IMR-90 (cell line): ENCODE measurements around the gene CHRNA10. TPM values are rescaled to one million over a fixed set of nuclear protein-coding genes. Genes with fewer than 3 reads are reported as not detected.

Source experiments
- ATAC-seq: fragments of 200-7000 bp; cut with Tn5 transposase; 2 replicates; pipeline ENCODE4 v1.9.1; 2020; ENCODE audit warnings: low read depth, mild to moderate bottlenecking, moderate library complexity
- BruUV-seq: library from RNA; stranded (reverse); fragments of 400-500 nt; replicated peaks from 2 replicates; lab custom pipeline; 2021; lab: Mats Ljungman, UMichigan
- CTCF ChIA-PET: fragments of 300-600 bp; formaldehyde crosslinking; extraction: SDS; loops from one replicate; lab custom pipeline; 2021; ENCODE audit warnings: antibody characterized with exemption; lab: Yijun Ruan, JAX
- POLR2A ChIA-PET: fragments of 300-600 bp; sonication (Branson Sonifier 250); formaldehyde crosslinking; loops from one replicate; lab custom pipeline; 2022; ENCODE audit warnings: antibody characterized with exemption; ENCODE audit not compliant: unreplicated experiment; lab: Charles Lee
- DNase-seq: peaks from one replicate; pipeline ENCODE4 v3.0.0; 2013
- H2AFZ ChIP-seq: replicated peaks from 2 replicates; pipeline ENCODE3; 2013; ENCODE audit warnings: low read length, mild to moderate bottlenecking; ENCODE audit not compliant: poor library complexity
- H2AK5ac ChIP-seq: 2 replicates; pipeline ENCODE4 v1.6.1; 2013; ENCODE audit warnings: low read depth, low read length, inconsistent platforms
- H2AK9ac ChIP-seq: replicated peaks from 2 replicates; pipeline ENCODE3; 2013; ENCODE audit warnings: mild to moderate bottlenecking, low read depth, low read length, moderate library complexity; ENCODE audit not compliant: poor library complexity
- H2BK120ac ChIP-seq: 2 replicates; pipeline ENCODE4 v1.6.1; 2013; ENCODE audit warnings: low read depth, low read length, inconsistent platforms
- H2BK15ac ChIP-seq: 3 replicates; pipeline ENCODE4 v1.6.1; 2013; ENCODE audit warnings: low read depth, low read length, inconsistent platforms
- H2BK20ac ChIP-seq: 2 replicates; pipeline ENCODE4 v1.6.1; 2013; ENCODE audit warnings: low read depth, mild to moderate bottlenecking, inconsistent platforms, low read length, moderate library complexity
- H2BK5ac ChIP-seq: 2 replicates; pipeline ENCODE4 v1.6.1; 2013; ENCODE audit warnings: mild to moderate bottlenecking, low read depth, low read length, inconsistent platforms; ENCODE audit not compliant: poor library complexity, severe bottlenecking
- H3K14ac ChIP-seq: replicated peaks from 2 replicates; pipeline ENCODE4 v1.6.1; 2013; ENCODE audit warnings: low read depth, low read length, inconsistent platforms
- H3K18ac ChIP-seq: 2 replicates; pipeline ENCODE4 v1.6.1; 2013; ENCODE audit warnings: low read depth, low read length, control low read depth
- H3K23ac ChIP-seq: 2 replicates; pipeline ENCODE4 v1.6.1; 2013; ENCODE audit warnings: low read depth, low read length, inconsistent platforms
- H3K27ac ChIP-seq: 2 replicates; pipeline ENCODE4 v1.5.1; 2013; ENCODE audit warnings: mild to moderate bottlenecking, control low read depth, low read length; ENCODE audit not compliant: insufficient read depth
- H3K27me3 ChIP-seq: 2 replicates; pipeline ENCODE4 v1.6.1; 2013; ENCODE audit warnings: low read length; ENCODE audit not compliant: control insufficient read depth, insufficient read depth
- H3K36me3 ChIP-seq: 2 replicates; pipeline ENCODE4 v1.6.1; 2013; ENCODE audit warnings: low read length, mixed read lengths; ENCODE audit not compliant: control insufficient read depth, insufficient read depth
- H3K4ac ChIP-seq: 2 replicates; pipeline ENCODE4 v1.6.1; 2013; ENCODE audit warnings: low read depth, low read length, inconsistent platforms
- H3K4me1 ChIP-seq: 2 replicates; pipeline ENCODE4 v1.6.1; 2013; ENCODE audit warnings: low read length, mixed read lengths; ENCODE audit not compliant: control insufficient read depth, insufficient read depth
- H3K4me2 ChIP-seq: 2 replicates; pipeline ENCODE4 v1.6.1; 2013; ENCODE audit warnings: low read depth, mild to moderate bottlenecking, control low read depth, low read length, moderate library complexity
- H3K4me3 ChIP-seq: 2 replicates; pipeline ENCODE4 v1.5.1; 2013; ENCODE audit warnings: low read depth, mild to moderate bottlenecking, control low read depth, low read length, moderate library complexity; ENCODE audit not compliant: insufficient read depth
- H3K56ac ChIP-seq: 2 replicates; pipeline ENCODE4 v1.6.1; 2013; ENCODE audit warnings: low read length, inconsistent platforms; ENCODE audit not compliant: insufficient read depth; ENCODE audit errors: extremely low read depth
- H3K79me1 ChIP-seq, 2 experiments: 2 replicates each; pipeline ENCODE4 v1.6.1; 2013; ENCODE audit warnings: low read length in 2 of 2, inconsistent platforms in 1 of 2, low read depth in 1 of 2
- H3K9ac ChIP-seq: 2 replicates; pipeline ENCODE4 v1.6.1; 2013; ENCODE audit warnings: low read depth, low read length, control low read depth
- H3K9me1 ChIP-seq: 2 replicates; pipeline ENCODE4 v1.6.1; 2013; ENCODE audit warnings: low read length, inconsistent platforms; ENCODE audit not compliant: insufficient read depth
- H3K9me3 ChIP-seq: 2 replicates; pipeline ENCODE4 v1.6.1; 2013; ENCODE audit warnings: low read length; ENCODE audit not compliant: control insufficient read depth, insufficient read depth
- H4K20me1 ChIP-seq: 2 replicates; pipeline ENCODE4 v1.6.1; 2013; ENCODE audit warnings: low read length, inconsistent platforms; ENCODE audit not compliant: insufficient read depth
- H4K5ac ChIP-seq: 2 replicates; pipeline ENCODE4 v1.6.1; 2013; ENCODE audit warnings: mild to moderate bottlenecking, low read depth, low read length, control low read depth
- H4K8ac ChIP-seq, 2 experiments: 2 replicates each; pipeline ENCODE4 v1.6.1; 2013; ENCODE audit warnings: low read depth in 2 of 2, low read length in 2 of 2, control low read depth in 1 of 2, inconsistent platforms in 1 of 2
- H4K91ac ChIP-seq: 2 replicates; pipeline ENCODE4 v1.6.1; 2013; ENCODE audit warnings: low read depth, low read length, inconsistent platforms; ENCODE audit not compliant: insufficient read depth
- BHLHE40 ChIP-seq: fragments of 150-350 bp; IDR thresholded peaks from 2 replicates; pipeline ENCODE4 v1.6.1; 2016; ENCODE audit warnings: mild to moderate bottlenecking, low read depth, low read length
- CEBPB ChIP-seq: IDR thresholded peaks from 2 replicates; pipeline ENCODE4 v1.6.1; 2012; ENCODE audit warnings: low read depth, low read length, improper control_type of control experiment
- CHD1 ChIP-seq: IDR thresholded peaks from 2 replicates; pipeline ENCODE4 v1.6.1; 2012; ENCODE audit warnings: low read depth, low read length, improper control_type of control experiment
- CTCF ChIP-seq: conservative IDR thresholded peaks from 2 replicates; pipeline ENCODE4 v1.5.1; 2012; ENCODE audit warnings: mild to moderate bottlenecking, low read depth, low read length, improper control_type of control experiment
- FOS ChIP-seq: fragments of 150-350 bp; IDR thresholded peaks from 2 replicates; pipeline ENCODE4 v1.6.1; 2016; ENCODE audit warnings: low read depth, low read length
- MAFK ChIP-seq: IDR thresholded peaks from 2 replicates; pipeline ENCODE4 v1.6.1; 2012; ENCODE audit warnings: low read depth, low read length, improper control_type of control experiment
- MAZ ChIP-seq: IDR thresholded peaks from 2 replicates; pipeline ENCODE4 v1.6.1; 2012; ENCODE audit warnings: low read depth, mild to moderate bottlenecking, low read length, improper control_type of control experiment, moderate library complexity, borderline replicate concordance
- MXI1 ChIP-seq: IDR thresholded peaks from 2 replicates; pipeline ENCODE4 v1.6.1; 2012; ENCODE audit warnings: low read depth, mild to moderate bottlenecking, low read length, moderate library complexity, borderline replicate concordance
- NFE2L2 ChIP-seq: fragments of 150-350 bp; IDR thresholded peaks from 2 replicates; pipeline ENCODE4 v1.6.1; 2016; ENCODE audit warnings: low read depth, mild to moderate bottlenecking, low read length
- POLR2A ChIP-seq: IDR thresholded peaks from 2 replicates; pipeline ENCODE4 v1.6.1; 2012; ENCODE audit warnings: mild to moderate bottlenecking, low read depth, low read length
- RAD21 ChIP-seq: IDR thresholded peaks from 2 replicates; pipeline ENCODE4 v1.6.1; 2012; ENCODE audit warnings: low read length, improper control_type of control experiment
- RCOR1 ChIP-seq: IDR thresholded peaks from 2 replicates; pipeline ENCODE4 v1.6.1; 2012; ENCODE audit warnings: mild to moderate bottlenecking, low read length, improper control_type of control experiment; ENCODE audit not compliant: insufficient replicate concordance
- RFX5 ChIP-seq: IDR thresholded peaks from 2 replicates; pipeline ENCODE4 v1.8.0; 2012; ENCODE audit warnings: low read depth, mild to moderate bottlenecking, low read length, moderate library complexity
- SMC3 ChIP-seq: fragments of 150-350 bp; IDR thresholded peaks from 2 replicates; pipeline ENCODE4 v1.6.1; 2016; ENCODE audit warnings: low read depth, mild to moderate bottlenecking, antibody characterized with exemption, low read length, moderate library complexity
- USF2 ChIP-seq: fragments of 150-350 bp; IDR thresholded peaks from 2 replicates; pipeline ENCODE4 v1.6.1; 2017; ENCODE audit warnings: mild to moderate bottlenecking, antibody characterized with exemption, low read length, low read depth
- WGBS, 2 experiments: methylation state at CpG; one replicate each; pipeline versions ENCODE4 v1.1.5 to v1.1.7; 2013; ENCODE audit warnings: missing lambda C conversion rate in 2 of 2; ENCODE audit not compliant: insufficient read length in 1 of 2; ENCODE audit errors: extremely low coverage in 2 of 2; 5-methylcytosine and 5-hydroxymethylcytosine counted together
- dilution Hi-C: fragments of 300-500 bp; cut with HindIII; formaldehyde crosslinking; loops from one replicate; pipeline ENCODE4 v1.14.3; 2018; ENCODE audit warnings: low sequenced_read_pairs; ENCODE audit not compliant: unreplicated experiment
- in situ Hi-C: fragments of 300-500 bp; cut with MboI; formaldehyde crosslinking; loops from 3 replicates; pipeline ENCODE4 v1.14.3; 2019; ENCODE audit warnings: low sequenced_read_pairs, inconsistent platforms, mixed read lengths
- intact Hi-C: fragments of 100-400 bp; cut with micrococcal nuclease; formaldehyde crosslinking; loops from 2 replicates; pipeline ENCODE4 v1.10.0; 2022
- polyA plus RNA-seq, 3 experiments: library from polyadenylated mRNA; depleted of rRNA; stranded (reverse); fragments of >200 nt; gene quantifications; 2 replicates each; pipeline ENCODE4 v1.2.3, GENCODE V29; 2012; ENCODE audit warnings: low replicate concordance in 1 of 3
- total RNA-seq: library from RNA; depleted of rRNA; stranded (reverse); fragments of >200 nt; gene quantifications from 2 replicates; pipeline ENCODE4 v1.2.3, GENCODE V29; 2012

CHRNA10 gene
- total and polyA plus RNA-seq, 2 of the 4 experiments (the other 2 are of a cell fraction) = 0.36 to 0.79 TPM

- Histone ChIP-seq H2AK5ac (no peak overlapping the region), H3K56ac (no peak overlapping the region), H2BK20ac (no peak overlapping the region), H3K4me1 (peaks cover 3% of the 10 kb centered on the region; the same call in 1 of the 2 replicates), H3K27ac (no peak overlapping the region), H3K36me3 (peaks cover 64% of the 10 kb centered on the region), H3K4me3 (no peak overlapping the region), H2BK15ac (no peak overlapping the region), H3K4ac (no peak overlapping the region), H3K9ac (no peak overlapping the region), H4K91ac (no peak overlapping the region), H3K18ac (no peak overlapping the region), H3K79me1 (peaks cover 17 to 18% of the 10 kb centered on the region in 2 experiments), H4K8ac (no peak overlapping the region), H2AK9ac (no peak overlapping the region), H3K14ac (no peak overlapping the region), H4K20me1 (no peaks in the 10 kb centered on the region; the same call in 1 of the 2 replicates), H3K9me3 (no peaks in the 10 kb centered on the region), H3K9me1 (peaks cover 10% of the 10 kb centered on the region; the same call in 1 of the 2 replicates), H2BK5ac (no peak overlapping the region), H3K27me3 (no peaks in the 10 kb centered on the region), H2AFZ (no peak overlapping the region), H4K5ac (no peak overlapping the region), H3K23ac (no peak overlapping the region), H2BK120ac (no peak overlapping the region), H3K4me2 (no peak overlapping the region)
- intact Hi-C loops = no loop called here
- 100% methylated on average over 9 of the region's 11 CpGs; no CpG with 5 or more reads in 1 of the 2 experiments for WGBS, 2 experiments
- TF ChIP-seq BHLHE40 (no peak), USF2 (no peak), RFX5 (no peak), MAZ (no peak), CTCF (no peak), CEBPB (no peak), MXI1 (no peak), RCOR1 (no peak), POLR2A (no peak), FOS (no peak), MAFK (no peak), SMC3 (no peak), CHD1 (no peak), RAD21 (no peak), NFE2L2 (no peak)
- in situ Hi-C loops = no loop called here
- no TSS peak for BruUV-seq
- DNase-seq (no peak), ATAC-seq (no peak)
- dilution Hi-C loops = no loop called here
- CTCF ChIA-PET = no interaction called here
- POLR2A ChIA-PET = no interaction called here
Measured at GRCh38 chr11:3675971-3676370, 4.8 kb upstream of the CHRNA10 start.
